ENCODE measurements around the gene SAP30BP.

DNA sequence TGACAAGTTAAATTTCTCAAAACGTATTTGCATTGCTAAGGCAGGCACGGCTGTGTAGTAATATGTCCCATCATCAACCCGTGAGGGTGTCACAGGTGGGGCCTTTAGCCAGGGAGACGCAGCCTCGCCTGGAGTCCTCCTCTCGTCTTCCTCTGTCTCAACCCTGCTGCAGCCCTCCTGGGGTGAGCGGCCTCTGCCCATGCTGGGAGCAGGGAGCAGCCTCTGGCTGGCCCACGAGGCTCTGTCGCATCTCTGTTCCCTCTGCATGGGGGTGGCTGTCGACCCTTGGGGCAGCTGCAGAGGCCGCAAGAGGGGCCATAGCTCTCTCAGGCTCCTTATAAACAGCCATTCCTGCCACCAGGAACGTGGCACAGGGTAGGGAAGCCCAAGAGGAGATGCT is 34.7 kb upstream of the SAP30BP start:
- TF ChIP-seq ISL1 (CRISPR knock-in tag; IDR thresholded peaks at IDR 0.05) (no peak), ZFP30 (CRISPR knock-in tag; IDR thresholded peaks at IDR 0.05) (no peak), ARNTL (CRISPR knock-in tag; IDR thresholded peaks at IDR 0.05; ENCODE audit: borderline replicate concordance, low read depth) (no peak)
- TF ChIP-seq, protein P1, sequence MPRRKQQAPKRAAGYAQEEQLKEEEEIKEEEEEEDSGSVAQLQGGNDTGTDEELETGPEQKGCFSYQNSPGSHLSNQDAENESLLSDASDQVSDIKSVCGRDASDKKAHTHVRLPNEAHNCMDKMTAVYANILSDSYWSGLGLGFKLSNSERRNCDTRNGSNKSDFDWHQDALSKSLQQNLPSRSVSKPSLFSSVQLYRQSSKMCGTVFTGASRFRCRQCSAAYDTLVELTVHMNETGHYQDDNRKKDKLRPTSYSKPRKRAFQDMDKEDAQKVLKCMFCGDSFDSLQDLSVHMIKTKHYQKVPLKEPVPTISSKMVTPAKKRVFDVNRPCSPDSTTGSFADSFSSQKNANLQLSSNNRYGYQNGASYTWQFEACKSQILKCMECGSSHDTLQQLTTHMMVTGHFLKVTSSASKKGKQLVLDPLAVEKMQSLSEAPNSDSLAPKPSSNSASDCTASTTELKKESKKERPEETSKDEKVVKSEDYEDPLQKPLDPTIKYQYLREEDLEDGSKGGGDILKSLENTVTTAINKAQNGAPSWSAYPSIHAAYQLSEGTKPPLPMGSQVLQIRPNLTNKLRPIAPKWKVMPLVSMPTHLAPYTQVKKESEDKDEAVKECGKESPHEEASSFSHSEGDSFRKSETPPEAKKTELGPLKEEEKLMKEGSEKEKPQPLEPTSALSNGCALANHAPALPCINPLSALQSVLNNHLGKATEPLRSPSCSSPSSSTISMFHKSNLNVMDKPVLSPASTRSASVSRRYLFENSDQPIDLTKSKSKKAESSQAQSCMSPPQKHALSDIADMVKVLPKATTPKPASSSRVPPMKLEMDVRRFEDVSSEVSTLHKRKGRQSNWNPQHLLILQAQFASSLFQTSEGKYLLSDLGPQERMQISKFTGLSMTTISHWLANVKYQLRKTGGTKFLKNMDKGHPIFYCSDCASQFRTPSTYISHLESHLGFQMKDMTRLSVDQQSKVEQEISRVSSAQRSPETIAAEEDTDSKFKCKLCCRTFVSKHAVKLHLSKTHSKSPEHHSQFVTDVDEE (CRISPR knock-in tag; IDR thresholded peaks at IDR 0.05), result no peak
- TF ChIP-seq, protein P2, sequence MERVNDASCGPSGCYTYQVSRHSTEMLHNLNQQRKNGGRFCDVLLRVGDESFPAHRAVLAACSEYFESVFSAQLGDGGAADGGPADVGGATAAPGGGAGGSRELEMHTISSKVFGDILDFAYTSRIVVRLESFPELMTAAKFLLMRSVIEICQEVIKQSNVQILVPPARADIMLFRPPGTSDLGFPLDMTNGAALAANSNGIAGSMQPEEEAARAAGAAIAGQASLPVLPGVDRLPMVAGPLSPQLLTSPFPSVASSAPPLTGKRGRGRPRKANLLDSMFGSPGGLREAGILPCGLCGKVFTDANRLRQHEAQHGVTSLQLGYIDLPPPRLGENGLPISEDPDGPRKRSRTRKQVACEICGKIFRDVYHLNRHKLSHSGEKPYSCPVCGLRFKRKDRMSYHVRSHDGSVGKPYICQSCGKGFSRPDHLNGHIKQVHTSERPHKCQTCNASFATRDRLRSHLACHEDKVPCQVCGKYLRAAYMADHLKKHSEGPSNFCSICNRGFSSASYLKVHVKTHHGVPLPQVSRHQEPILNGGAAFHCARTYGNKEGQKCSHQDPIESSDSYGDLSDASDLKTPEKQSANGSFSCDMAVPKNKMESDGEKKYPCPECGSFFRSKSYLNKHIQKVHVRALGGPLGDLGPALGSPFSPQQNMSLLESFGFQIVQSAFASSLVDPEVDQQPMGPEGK (CRISPR knock-in tag; IDR thresholded peaks at IDR 0.05; ENCODE audit: borderline replicate concordance), result no peak
